Globus pallidus (tissue), 1 donor: ENCODE measurements around the gene MVD.
"Not testable (repeated sequence)": the region's sequence is repeated elsewhere in the genome, so short reads cannot be mapped to it uniquely, and the experiment has no call there.

Experiments used
- DNase-seq: peaks from one replicate; pipeline ENCODE4 v3.0.0-alpha.2; 2015; ENCODE audit warnings: low spot score

Gene MVD

GRCh38 chr16:88624977-88625576, 37.8 kb downstream of the MVD start:
- no peak for DNase-seq

DNA sequence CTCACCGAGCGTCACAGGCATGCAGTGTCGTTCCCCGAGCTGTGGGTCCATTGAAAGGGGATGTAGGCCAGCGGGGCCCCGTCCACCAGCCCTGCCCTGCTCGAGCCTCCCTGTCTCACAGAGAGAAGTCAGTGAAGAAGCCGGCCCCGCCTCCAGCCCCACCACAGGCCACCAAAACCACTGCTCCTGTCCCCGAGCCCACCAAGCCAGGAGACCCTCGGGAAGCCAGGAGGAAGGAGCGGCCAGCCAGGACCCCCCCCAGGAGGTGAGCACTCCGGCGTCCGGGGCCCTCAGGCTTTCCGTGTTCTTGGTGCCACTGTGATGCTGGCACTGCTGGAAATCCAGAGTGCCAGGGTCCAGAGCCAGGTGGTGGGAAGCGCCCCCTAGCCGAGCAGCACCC, 38.4 kb downstream of the MVD start:
- no peak for DNase-seq

DNA sequence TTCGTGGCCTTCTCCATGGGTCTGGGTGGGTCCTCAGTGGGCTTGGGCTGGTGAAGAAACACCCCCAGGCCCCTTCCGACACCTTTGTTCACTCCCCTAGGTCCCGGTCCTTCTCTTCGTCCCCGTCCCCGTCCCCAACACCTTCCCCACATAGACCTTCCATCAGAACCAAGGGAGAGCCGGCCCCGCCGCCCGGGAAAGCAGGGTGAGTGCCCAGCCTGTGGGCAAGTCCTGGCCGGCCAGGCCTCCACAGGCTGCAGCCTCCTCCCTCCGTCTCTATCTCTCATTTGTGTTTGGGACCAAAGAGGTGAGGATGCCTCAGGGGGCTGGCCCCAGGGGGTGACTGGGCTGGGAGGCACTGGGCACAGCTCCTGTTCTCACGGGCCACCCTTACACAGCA, 39.0 kb downstream of the MVD start:
- no peak for DNase-seq

- DNase-seq: no peak
Measured at GRCh38 chr16:88622866-88623265, 40.0 kb downstream of the MVD start.

- no peak for DNase-seq
Measured at GRCh38 chr16:88622125-88622524, 40.8 kb downstream of the MVD start.

DNA sequence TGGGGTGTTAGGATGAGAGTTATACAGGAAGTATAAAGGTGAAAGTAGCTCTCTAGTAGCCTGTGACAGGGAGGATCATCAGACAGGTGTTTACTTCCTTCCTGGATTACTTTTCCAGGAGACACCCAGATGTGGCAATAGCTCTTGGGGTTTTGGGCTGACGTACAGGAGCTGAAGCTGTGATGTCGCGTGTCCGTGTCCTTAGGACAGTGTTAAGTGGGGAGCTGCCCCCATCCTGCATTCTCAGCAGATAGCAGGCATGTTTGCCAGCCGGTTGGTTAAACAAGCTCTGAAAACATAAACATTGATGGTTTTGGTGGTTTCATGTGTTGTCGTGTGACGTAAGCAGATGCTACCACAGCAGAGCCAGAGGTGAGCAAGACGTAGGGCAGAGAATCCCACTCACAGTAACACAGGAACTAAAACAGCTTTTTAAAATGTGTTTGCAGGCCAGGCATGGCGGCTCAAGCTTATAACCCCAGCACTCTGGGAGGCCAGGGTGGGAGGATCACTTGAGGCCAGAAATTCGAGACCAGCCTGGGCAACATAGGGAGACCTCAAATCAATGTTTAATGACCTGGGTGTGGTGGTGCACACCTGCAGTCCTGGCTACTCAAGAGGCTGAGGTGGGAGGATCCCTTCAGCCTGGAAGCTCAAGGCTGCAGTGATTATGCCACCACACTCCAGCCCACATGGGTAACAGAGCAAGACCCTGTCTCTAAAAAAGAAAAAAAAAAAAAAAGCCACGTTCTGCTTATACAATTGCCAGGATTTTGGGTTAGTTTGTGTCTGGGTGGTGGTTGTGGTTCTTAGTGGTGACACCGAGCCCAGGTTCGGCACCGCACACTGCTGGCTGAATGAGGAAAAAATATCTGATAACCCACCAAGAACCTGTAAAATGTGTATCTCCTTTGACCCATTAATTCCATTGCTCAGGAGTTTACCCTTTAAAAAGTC, 42.8 kb downstream of the MVD start:
- no peak for DNase-seq

DNA sequence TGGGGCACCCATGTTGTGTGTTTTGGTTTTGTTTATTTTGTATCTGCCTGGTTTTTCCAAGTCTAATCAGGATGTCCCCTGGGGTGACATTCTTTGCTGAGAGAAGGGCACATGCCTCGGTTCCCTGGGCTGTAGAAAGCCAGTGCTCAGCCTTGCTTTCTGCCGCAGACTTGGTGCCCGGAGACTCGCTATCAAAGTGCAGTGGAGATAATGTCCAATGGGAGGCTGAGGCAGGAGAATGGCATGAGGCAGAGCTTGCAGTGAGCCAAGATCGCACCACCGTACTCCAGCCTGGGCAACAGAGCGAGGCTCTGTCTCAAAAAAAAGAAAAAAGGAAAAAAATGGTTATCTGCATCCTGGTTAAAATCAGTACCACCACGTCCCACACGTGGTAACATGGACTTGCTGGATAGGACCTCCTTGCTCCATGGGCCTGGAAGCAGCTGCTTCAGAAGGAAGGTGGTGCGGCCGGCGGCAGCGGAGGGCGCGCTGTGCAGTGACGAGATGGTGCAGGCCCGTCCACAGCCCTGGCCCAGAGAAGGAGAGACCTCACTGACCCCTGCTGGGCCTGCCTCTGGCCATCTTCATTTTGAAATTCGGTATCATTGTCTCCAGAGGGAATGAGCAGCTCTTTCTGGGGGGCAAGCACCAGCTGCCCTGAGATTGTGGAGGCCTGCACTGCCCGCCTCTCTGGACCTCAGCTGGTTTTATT, 43.8 kb downstream of the MVD start:
- no peak for DNase-seq

- no peak for DNase-seq
Measured at GRCh38 chr16:88618182-88618955, 44.5 kb downstream of the MVD start.

DNA sequence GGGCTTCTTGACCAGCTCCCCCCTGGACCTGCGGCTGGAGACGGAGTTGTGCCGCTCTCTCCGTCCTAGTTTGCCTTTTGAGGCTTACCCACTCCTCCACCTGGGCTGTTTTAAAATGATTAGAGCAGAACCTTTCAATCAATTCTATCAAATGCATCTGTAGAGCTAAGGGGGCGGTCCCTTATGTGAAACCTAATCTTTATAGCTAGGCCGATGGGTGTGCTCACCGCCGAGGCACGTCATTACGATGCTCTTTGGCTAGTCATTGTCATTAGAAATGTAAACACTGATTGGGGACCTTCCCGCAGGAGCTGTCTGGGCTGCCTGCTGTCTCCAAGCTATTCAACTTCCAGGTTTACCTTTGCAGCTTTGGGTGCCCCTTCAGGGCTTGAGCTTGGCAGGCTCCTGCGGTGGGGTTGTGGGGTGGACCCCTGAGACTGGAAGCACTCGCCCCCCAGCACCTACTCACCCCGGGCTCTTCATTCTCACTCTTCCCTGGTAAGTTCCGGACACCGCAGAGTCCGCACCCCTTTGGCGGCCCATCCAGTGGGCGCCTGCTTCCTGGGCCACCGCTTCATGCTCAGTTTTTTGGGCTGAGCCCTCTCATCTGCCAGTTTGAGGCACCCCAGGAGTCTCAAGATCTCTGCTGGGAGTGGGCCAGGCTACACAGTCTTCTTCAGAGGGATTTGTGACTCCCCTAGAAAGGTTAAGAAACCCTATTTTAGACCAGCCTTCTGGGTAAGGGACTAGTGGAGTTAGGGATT, 45.4 kb downstream of the MVD start:
- no peak for DNase-seq

- DNase-seq: no peak
Measured at GRCh38 chr16:88616736-88617135, 46.2 kb downstream of the MVD start.

DNA sequence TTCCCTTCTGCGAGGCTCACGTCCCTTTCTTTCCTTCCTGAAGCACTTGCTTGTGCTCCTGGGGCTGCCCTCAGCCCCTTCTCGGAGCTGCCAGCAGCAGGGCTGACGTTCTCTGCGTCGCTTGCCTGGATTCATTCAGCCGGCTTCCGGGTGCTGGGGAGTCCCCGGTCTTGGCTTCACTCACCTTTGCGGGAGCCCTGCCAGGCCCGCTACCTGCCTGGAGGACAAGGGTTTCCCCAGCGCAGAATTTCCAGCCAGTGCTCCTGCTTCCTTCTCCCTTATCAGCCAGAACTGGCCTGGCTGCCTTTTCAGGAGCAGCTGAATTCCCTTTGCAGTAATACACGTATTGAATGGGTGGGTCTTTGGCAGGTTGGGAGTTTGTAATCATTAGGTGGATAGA, 46.6 kb downstream of the MVD start:
- DNase-seq: no peak

- no peak for DNase-seq
Measured at GRCh38 chr16:88614818-88615580, 47.9 kb downstream of the MVD start.

- DNase-seq: peak; percentile 31
Measured at GRCh38 chr16:88613911-88614817, 48.7 kb downstream of the MVD start.

- no peak for DNase-seq
Measured at GRCh38 chr16:88613293-88613692, 49.6 kb downstream of the MVD start.

- no peak for DNase-seq
Measured at GRCh38 chr16:88610909-88611812, 51.7 kb downstream of the MVD start.

- no peak for DNase-seq
Measured at GRCh38 chr16:88610080-88610479, 52.8 kb downstream of the MVD start.

- DNase-seq: not testable (repeated sequence)
Measured at GRCh38 chr16:88609426-88609825, 53.5 kb downstream of the MVD start.

DNA sequence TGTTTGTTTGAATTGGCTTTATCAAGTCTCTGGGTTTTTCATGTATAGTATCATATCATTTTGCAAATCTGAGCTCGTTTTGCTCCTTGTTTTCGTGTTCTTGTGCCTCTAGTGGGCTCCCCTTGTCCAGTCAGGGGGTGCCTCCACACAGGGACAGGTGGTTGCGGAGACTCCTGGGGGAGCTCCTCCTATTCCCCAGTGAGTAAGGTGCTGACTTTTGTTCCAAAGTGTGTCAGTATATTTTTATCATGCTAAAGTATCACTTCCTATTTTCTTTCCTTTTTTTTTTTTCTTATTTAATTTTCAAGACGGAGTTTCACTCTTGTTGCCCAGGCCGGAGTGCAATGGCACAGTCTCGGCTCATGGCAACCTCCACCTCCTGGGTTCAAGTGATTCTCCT, 54.8 kb downstream of the MVD start:
- DNase-seq: no peak
